OCI-LY7 (cell line): ENCODE results near the gene FANCC. TPM values are rescaled to one million over a fixed set of nuclear protein-coding genes. Genes with fewer than 3 reads are reported as not detected.
A peak's percentile ranks its signal among the peaks of the same experiment; 100 is the strongest.

Experiments
- BruUV-seq: library from RNA; stranded (reverse); fragments of 400-500 nt; replicated peaks from 2 replicates; lab custom pipeline; 2021; lab: Mats Ljungman, UMichigan
- CTCF ChIA-PET: fragments of 300-600 bp; sonication (Branson Sonifier 250); formaldehyde crosslinking; loops from one replicate; lab custom pipeline; 2022; ENCODE audit warnings: antibody characterized with exemption; ENCODE audit not compliant: unreplicated experiment; lab: Charles Lee
- POLR2A ChIA-PET: fragments of 300-600 bp; sonication (Branson Sonifier 250); formaldehyde crosslinking; loops from one replicate; lab custom pipeline; 2022; ENCODE audit warnings: antibody characterized with exemption; lab: Charles Lee
- DNase-seq: peaks from one replicate; pipeline ENCODE4 v3.0.0-alpha.2; 2015; ENCODE audit warnings: low spot score
- H2AFZ ChIP-seq: fragments of 200-600 bp; sonication (generic), shearing (Covaris generic); 2 replicates; pipeline ENCODE4 v1.6.1; 2014; ENCODE audit warnings: mild to moderate bottlenecking, antibody characterized with exemption, low read length, moderate library complexity
- H3K27ac ChIP-seq: fragments of 200-600 bp; sonication (generic); 2 replicates; pipeline ENCODE4 v1.5.1; 2014; ENCODE audit warnings: mixed run types, low read depth, mild to moderate bottlenecking, moderate library complexity, low read length, inconsistent platforms; ENCODE audit not compliant: poor library complexity, severe bottlenecking
- H3K36me3 ChIP-seq: fragments of 200-600 bp; sonication (generic); 2 replicates; pipeline ENCODE4 v1.6.1; 2014; ENCODE audit warnings: mild to moderate bottlenecking, antibody characterized with exemption, low read length, moderate library complexity, mixed read lengths; ENCODE audit not compliant: insufficient read depth
- H3K4me1 ChIP-seq: fragments of 200-600 bp; sonication (generic); 2 replicates; pipeline ENCODE4 v1.5.1; 2014; ENCODE audit warnings: mild to moderate bottlenecking, low read length; ENCODE audit not compliant: insufficient read depth, poor library complexity, severe bottlenecking
- H3K4me2 ChIP-seq: fragments of 200-600 bp; sonication (generic); 2 replicates; pipeline ENCODE4 v1.6.1; 2014; ENCODE audit warnings: mild to moderate bottlenecking, low read length
- H3K4me3 ChIP-seq: fragments of 200-600 bp; sonication (generic); 2 replicates; pipeline ENCODE4 v1.5.1; 2014; ENCODE audit warnings: mild to moderate bottlenecking, low read depth, low read length; ENCODE audit not compliant: poor library complexity, severe bottlenecking
- H3K79me2 ChIP-seq: fragments of 200-600 bp; sonication (generic); 2 replicates; pipeline ENCODE4 v1.6.1; 2016; ENCODE audit warnings: low read depth, mild to moderate bottlenecking, low read length, moderate library complexity, mixed read lengths; ENCODE audit not compliant: insufficient read depth
- H3K9me2 ChIP-seq: fragments of 200-600 bp; sonication (generic); 2 replicates; pipeline ENCODE4 v1.6.1; 2016; ENCODE audit warnings: mild to moderate bottlenecking, low read length, mixed read lengths; ENCODE audit not compliant: insufficient read depth
- H3K9me3 ChIP-seq: fragments of 200-600 bp; sonication (generic); 2 replicates; pipeline ENCODE4 v1.6.1; 2014; ENCODE audit warnings: mild to moderate bottlenecking, mixed run types, low read length, mixed read lengths
- H4K20me1 ChIP-seq: fragments of 200-600 bp; sonication (generic); 2 replicates; pipeline ENCODE4 v1.6.1; 2014; ENCODE audit warnings: mild to moderate bottlenecking, antibody characterized with exemption, low read length, moderate library complexity, mixed read lengths; ENCODE audit not compliant: insufficient read depth
- CTCF ChIP-seq: fragments of 200-600 bp; sonication (generic); conservative IDR thresholded peaks from 2 replicates; pipeline ENCODE4 v1.5.1; 2014; ENCODE audit warnings: mild to moderate bottlenecking, antibody characterized with exemption, low read length, moderate library complexity, mixed read lengths
- EZH2phosphoT487 ChIP-seq: fragments of 200-600 bp; sonication (generic); IDR thresholded peaks from 2 replicates; pipeline ENCODE4 v1.6.1; 2018; ENCODE audit warnings: low read depth, borderline replicate concordance, mild to moderate bottlenecking, mixed run types, antibody characterized with exemption, low read length, moderate library complexity, mixed read lengths
- intact Hi-C: fragments of 100-400 bp; cut with micrococcal nuclease; formaldehyde crosslinking; loops from one replicate; pipeline ENCODE4 v1.10.0; 2022; ENCODE audit not compliant: unreplicated experiment
- total RNA-seq, 2 experiments: library from RNA; depleted of rRNA in 1 of 2; stranded (reverse); fragments of >200 nt in 1 of 2; shearing (Covaris generic) in 1 of 2; gene quantifications; 2 replicates each; pipeline ENCODE4 v1.2.3, GENCODE V29; 2014 to 2022

The FANCC gene
- total RNA-seq, 2 experiments from 2014 or later, result 13.9 to 28.7 TPM

GRCh38 chr9:95132366-95133324 is 184.9 kb downstream of the FANCC start:
- ChIA-PET CTCF (interaction anchor here (0.6 to 1.3 kb wide), 3 partner anchors 11 to 131 kb away, joined by 3 to 4 read pairs (median 3); no protein-coding TSS in a partner anchor), POLR2A (interaction anchor here (0.7 kb wide), 1 partner anchor 368 kb away, joined by 3 read pairs; no protein-coding TSS in a partner anchor)
- Histone ChIP-seq H3K27ac (no peak overlapping the region), H3K79me2 (no peaks in the 10 kb centered on the region), H3K36me3 (no peaks in the 10 kb centered on the region), H3K4me1 (no peaks in the 10 kb centered on the region), H2AFZ (no peak overlapping the region), H3K4me3 (no peak overlapping the region), H3K9me3 (no peaks in the 10 kb centered on the region), H3K9me2 (no peaks in the 10 kb centered on the region), H3K4me2 (no peak overlapping the region), H4K20me1 (no peaks in the 10 kb centered on the region)
- TF ChIP-seq EZH2phosphoT487, result no peak
- no peak for TF ChIP-seq CTCF
- DNase-seq, result no peak
- BruUV-seq, result no TSS peak
- intact Hi-C loops, result no loop called here

- Histone ChIP-seq H3K4me2 (no peak overlapping the region), H3K9me2 (no peaks in the 10 kb centered on the region), H3K27ac (no peak overlapping the region), H2AFZ (no peak overlapping the region), H3K36me3 (no peaks in the 10 kb centered on the region), H3K4me3 (no peak overlapping the region), H4K20me1 (no peaks in the 10 kb centered on the region), H3K4me1 (no peaks in the 10 kb centered on the region), H3K9me3 (no peaks in the 10 kb centered on the region), H3K79me2 (no peaks in the 10 kb centered on the region)
- peak; percentile 47 for DNase-seq
- TF ChIP-seq EZH2phosphoT487, result no peak
- peak; percentile 88 for TF ChIP-seq CTCF
- CTCF ChIA-PET, result interaction anchor here (0.8 to 1.3 kb wide), 5 partner anchors 8 to 450 kb away, joined by 3 to 4 read pairs (median 3); no protein-coding TSS in a partner anchor
- POLR2A ChIA-PET, result interaction anchor here (0.7 kb wide), 1 partner anchor 691 kb away, joined by 3 read pairs; no protein-coding TSS in a partner anchor
- BruUV-seq, result no TSS peak
- intact Hi-C loops, result loop anchor here (2.0 kb wide), 1 partner anchor 344 kb away; no protein-coding TSS in a partner anchor
Measured at GRCh38 chr9:95131023-95131943, 186.2 kb downstream of the FANCC start.
